HUDEP-2 (cell line): ENCODE data around the gene GLTP.
"Not testable (repeated sequence)": the region's sequence is repeated elsewhere in the genome, so short reads cannot be mapped to it uniquely, and the experiment has no call there.

ENCODE experiments used
- DNase-seq, 76 experiments: peaks; one replicate each; lab custom pipeline; 2025; ENCODE audit not compliant: unreplicated experiment in 76 of 76; lab: John Stamatoyannopoulos, UW

GLTP gene

GRCh38 chr12:109880043-109880931, at the start of gene GLTP:
TSS of gene GLTP (minus strand) at chr12:109880541. CDS start at chr12:109880374, 167 bp downstream.
- peak in 66 of 76 experiments; percentile 9 to 86 (median 68) for DNase-seq

- not testable (repeated sequence) for DNase-seq
Measured at GRCh38 chr12:109929326-109929725, 49.0 kb upstream of the GLTP start.

- no peak for DNase-seq
Measured at GRCh38 chr12:109928058-109928656, 47.8 kb upstream of the GLTP start.

GRCh38 chr12:109927622-109928021, 47.3 kb upstream of the GLTP start:
- DNase-seq: peak in 37 of 76 experiments; percentile 2 to 55 (median 21)

GRCh38 chr12:109926488-109927210, 46.3 kb upstream of the GLTP start:
- DNase-seq: no peak

GRCh38 chr12:109926016-109926415, 45.7 kb upstream of the GLTP start:
- no peak for DNase-seq

GRCh38 chr12:109925185-109925840, 45.0 kb upstream of the GLTP start:
- no peak for DNase-seq

GRCh38 chr12:109923481-109924245, 43.3 kb upstream of the GLTP start:
- DNase-seq: no peak

GRCh38 chr12:109923038-109923437, 42.7 kb upstream of the GLTP start:
- no peak for DNase-seq

GRCh38 chr12:109921982-109922381, 41.6 kb upstream of the GLTP start:
- no peak for DNase-seq

GRCh38 chr12:109920261-109920780, 40.0 kb upstream of the GLTP start:
- DNase-seq: no peak

- no peak for DNase-seq
Measured at GRCh38 chr12:109919456-109919855, 39.1 kb upstream of the GLTP start.

- DNase-seq: no peak
Measured at GRCh38 chr12:109916045-109916444, 35.7 kb upstream of the GLTP start.

GRCh38 chr12:109915171-109916040, 35.1 kb upstream of the GLTP start:
- DNase-seq: no peak

GRCh38 chr12:109914461-109914860, 34.1 kb upstream of the GLTP start:
- no peak for DNase-seq

GRCh38 chr12:109912855-109913321, 32.5 kb upstream of the GLTP start:
- DNase-seq: no peak

GRCh38 chr12:109910969-109911348, 30.6 kb upstream of the GLTP start:
- DNase-seq: peak in 52 of 76 experiments; percentile 3 to 69 (median 29)

GRCh38 chr12:109910254-109910968, 30.1 kb upstream of the GLTP start:
- DNase-seq: no peak
